HG03135 (cell line): ENCODE data around the gene SYNJ2.
"Not testable (repeated sequence)": the region's sequence is repeated elsewhere in the genome, so short reads cannot be mapped to it uniquely, and the experiment has no call there.

Source experiments
- ATAC-seq: cut with Tn5 transposase; IDR thresholded peaks from one replicate; pipeline ENCODE4 v1.9.1; 2021; ENCODE audit warnings: mild to moderate bottlenecking, moderate library complexity; ENCODE audit not compliant: unreplicated experiment

Gene SYNJ2

DNA sequence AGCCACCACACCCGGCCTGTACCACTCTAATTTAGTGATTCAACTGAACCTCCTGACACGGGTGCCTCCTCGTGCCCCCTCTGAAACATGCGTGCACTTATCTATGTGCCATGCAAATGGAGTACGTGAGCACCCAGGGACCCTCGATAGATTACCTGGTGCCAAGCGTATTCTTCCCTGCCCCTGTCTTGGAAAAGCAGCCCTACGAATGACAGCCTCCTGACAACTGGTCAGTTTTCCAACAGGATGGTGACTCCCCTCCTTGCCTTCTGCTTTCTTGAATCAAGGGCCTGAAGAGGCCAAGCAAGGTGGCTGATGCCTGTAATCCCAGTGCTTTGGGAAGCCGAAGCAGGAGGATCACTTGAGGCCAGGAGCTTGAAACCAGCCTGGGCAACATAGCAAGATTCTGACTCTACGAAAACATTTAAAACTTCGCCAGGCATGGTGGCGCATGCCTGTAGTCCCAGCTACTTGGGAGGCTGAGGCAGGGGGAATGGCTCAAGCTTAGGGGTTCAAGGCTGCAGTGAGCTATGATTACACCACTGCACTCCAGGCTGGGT, 25.4 kb upstream of the SYNJ2 start:
- no peak for ATAC-seq

DNA sequence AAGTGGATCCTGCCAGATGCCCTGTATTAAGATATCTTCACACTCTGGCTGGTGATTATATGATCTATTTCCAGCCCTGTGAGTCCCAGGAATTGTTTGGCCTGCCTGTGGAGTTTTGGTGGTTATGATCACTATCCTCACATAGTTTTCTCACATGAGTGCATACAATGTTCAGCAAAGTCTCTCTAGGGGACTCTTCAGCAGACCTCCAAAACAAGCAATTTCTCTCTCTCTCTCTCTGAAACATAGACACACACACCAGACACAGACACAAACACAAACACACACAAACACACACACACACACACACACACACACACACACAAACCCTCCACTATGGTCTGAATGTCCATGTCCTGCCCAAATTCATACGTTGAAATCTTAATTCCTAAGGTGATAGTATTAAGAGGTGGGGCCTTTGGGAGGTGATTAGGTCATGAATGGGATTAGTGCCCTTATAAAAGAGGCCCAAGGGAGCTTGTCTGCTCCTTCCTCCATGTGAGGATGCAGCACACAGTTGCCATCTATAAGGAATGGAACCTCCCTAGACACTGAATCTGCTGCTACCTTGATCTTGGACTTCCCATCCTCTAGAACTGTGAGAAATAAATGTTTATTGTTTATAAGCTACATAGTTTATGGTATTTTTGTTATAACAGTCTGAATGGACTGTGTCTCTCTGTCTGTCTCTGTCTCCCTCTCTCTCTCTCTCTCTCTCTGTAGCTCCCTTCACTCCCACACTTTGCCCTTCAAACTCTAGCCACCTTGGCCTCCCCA, 22.0 kb upstream of the SYNJ2 start:
- ATAC-seq: no peak

DNA sequence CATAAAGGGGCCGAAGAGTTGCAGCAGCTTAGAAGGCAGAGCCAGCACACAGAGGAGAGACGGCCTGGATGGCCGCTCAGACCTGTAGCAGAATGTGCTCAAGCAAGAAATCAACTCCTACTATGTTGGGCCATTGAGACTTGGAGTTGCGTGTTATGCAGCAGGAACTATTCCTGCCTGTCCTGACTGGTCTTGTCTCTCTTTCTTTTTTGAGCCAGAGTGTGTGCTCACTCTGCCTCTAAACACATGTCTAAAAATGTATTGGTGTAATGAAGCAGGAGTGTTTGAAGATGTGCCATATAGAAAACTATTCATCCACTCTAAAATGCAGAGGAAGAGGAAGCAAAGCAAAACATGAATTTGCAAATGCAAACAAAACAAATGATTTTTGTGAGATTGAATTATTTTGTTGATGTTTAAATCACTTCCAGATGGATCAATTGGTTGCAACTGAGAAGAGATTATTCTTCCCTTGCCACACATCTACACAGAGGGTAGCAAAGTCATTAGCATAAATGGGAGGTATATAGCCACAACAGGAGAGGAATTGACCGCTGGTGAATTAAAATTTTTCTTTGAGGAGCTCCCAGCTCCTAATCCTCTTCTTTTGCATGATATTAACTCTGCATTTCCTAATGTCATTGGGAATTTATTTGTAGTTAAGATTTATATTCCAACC, 20.4 kb upstream of the SYNJ2 start:
- ATAC-seq: no peak

DNA sequence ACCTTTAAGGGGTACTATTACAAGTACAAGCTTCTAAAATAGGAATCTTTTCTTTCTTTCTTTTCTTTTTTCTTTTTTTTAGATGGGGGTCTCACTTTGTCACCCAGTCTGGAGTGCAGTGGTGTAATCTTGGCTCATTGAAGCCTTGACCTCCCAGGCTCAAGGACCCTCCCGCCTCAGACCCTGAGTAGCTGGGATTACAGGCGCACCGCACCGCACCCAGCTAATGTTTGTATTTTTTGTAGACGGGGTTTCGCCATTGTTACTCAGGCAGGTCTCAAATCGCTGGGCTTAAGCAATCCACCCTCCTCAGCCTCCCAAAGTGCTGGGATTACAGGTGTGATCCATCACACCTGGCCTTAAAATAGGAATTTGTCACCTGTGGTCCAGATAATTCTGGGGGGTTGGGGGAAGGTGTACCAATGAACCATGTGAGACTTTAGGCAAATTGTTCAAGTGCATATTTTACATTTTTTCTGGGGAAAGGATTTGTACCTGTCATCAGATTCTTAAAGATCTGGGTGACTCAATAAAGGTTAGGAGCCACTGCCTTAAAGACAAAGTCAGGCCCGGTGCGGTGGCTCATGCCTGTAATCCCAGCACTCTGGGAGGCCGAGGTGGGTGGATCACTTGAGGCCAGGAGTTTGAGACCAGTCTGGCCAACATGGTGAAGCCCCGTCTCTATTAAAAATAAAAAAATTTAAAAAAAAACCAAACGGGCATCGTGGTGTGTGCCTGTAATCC, 19.7 kb upstream of the SYNJ2 start:
- no peak for ATAC-seq

DNA sequence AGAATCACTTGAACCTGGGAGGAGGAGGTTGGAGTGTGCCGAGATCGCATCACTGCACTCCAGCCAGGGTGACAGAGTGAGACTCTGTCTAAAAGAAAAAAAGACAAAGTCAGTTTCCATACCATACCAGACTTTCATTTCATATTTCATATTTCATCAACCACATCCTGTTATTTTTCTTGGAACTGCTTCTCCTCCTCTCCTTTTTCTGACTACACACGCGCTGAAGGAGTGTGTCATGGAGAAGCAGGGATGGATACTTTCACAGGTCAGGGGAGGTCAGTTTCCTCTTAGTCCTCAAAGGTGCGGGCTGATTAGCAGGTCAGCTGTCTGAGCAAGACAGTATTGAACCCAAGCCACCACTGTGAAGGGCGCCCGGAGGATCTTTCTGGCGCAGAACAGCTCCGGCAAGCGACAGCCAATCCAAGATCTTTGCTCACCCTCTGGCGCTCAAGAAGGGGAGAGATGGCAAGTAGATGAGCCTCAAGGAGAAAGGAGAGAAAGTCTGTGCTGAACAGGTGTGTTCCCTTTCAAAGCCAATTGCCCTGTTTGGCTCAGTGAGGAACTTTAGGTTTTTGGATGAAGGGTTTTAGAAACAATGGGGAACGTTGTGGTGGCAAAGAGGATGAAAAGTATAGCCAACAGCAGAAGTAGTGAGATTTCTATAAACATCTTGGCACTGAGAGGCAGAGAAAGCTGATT, 18.9 kb upstream of the SYNJ2 start:
- ATAC-seq: no peak

DNA sequence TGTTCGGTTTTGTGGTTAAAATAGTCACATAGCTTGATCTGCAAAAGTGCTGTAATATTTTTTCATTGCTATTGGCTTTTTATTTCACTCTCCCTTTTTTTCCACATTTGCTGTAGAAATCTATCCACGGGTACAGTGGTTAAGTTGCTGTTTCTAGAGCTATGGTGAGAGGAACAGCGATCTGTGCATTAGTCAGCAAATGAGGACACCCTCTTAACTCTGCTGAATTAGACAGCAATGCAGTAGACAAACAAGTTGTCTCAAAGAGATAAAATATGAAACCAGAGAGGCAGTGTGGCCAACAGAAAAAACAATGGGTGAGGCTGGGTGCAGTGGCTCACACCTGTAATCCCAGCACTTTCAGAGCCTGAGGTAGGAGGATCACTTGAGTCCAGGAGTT, 17.6 kb upstream of the SYNJ2 start:
- no peak for ATAC-seq

DNA sequence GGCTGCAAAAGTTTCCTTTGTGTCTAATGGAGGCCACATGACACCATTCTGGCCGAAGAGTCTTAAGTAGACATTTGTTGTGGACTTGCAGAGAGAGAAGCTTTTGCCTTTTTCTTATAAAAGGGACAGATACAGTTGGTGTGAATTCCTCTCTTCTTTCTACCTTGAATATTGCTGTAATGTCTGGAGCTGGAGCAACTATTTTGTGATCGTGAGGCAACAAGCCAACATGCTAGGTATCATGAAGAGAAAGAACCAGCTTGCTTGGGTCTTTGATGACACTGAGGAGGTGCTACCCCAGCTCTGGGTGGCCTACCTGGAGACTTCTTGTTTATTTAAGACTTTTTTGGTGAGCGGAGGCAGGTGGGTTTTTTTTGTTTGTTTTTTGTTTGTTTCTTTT, 16.3 kb upstream of the SYNJ2 start:
- no peak for ATAC-seq

DNA sequence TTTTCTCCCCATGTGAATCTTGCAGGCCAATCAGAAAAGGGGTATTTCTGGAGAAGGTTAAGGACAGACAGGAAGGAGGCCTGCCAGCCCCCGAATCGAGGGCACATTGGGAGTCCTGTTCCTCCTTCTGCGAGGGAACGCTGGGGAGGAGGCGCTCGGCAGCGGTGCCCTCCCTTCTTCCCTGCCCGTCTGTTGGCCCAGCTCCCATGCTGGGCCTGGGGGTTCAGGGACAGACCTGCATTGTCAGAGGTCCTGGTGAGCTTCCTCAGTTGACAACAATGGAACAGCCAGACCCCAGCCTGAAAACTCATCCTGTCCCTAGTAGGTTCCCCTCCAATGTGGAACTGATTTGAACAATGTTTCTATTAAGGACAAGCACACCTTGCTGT, 15.1 kb upstream of the SYNJ2 start:
- no peak for ATAC-seq

DNA sequence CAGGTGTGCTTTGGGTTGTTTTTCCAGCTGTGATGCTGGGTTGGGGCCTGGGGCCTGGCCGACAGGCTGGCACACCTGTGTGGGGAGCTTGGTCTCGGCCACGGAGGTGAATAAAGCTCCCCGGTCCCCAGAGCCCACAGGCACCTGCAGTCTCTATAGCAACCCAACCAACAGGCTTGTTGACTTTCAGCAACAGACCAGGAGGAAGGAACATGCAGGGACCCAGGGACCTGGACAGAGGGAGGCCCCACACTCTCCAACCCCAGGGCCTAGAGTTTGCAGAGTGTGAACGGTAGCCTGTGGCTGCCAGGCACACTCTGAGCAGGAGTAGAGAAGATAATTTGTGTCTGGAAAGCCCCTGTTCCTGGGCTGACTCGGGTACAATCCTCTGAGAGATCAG, 14.6 kb upstream of the SYNJ2 start:
- no peak for ATAC-seq

DNA sequence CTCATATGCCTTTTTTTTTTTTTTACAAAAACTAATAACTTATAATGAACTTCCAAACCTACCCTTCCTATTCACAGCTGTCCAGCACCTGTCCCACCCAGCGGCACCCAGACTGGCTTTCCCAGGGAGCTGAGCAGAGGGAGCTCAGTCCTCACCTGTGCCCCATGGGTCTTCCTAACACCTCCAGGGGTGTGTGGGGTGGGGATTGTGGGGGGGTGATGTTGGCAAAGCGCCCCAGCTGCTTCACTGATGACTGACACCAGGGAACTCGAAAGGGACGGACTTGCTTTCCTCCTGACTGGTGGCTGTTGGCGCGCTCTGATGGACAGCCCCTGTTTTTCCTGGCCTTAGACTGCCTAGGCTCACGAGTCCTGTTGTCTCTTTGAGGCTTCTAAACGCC, 14.2 kb upstream of the SYNJ2 start:
- ATAC-seq: no peak

DNA sequence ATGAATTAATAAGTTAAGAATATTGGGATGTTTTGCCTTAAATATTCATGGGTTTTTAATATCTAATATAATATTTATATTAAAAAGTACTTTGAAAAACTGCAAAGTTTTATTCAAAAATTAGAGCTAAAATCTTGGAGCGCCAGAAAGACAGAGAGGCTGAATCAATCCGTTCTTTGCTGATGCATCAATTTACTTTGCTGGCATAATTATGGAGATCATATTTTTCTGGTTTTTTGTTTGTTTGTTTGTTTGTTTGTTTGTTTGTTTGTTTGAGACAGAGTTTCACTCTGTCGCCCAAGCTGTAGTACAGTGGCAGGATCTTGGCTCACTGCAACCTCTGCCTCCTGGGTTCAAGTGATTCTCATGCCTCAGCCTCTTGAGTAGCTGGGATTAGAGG, 9.5 kb upstream of the SYNJ2 start:
- not testable (repeated sequence) for ATAC-seq

DNA sequence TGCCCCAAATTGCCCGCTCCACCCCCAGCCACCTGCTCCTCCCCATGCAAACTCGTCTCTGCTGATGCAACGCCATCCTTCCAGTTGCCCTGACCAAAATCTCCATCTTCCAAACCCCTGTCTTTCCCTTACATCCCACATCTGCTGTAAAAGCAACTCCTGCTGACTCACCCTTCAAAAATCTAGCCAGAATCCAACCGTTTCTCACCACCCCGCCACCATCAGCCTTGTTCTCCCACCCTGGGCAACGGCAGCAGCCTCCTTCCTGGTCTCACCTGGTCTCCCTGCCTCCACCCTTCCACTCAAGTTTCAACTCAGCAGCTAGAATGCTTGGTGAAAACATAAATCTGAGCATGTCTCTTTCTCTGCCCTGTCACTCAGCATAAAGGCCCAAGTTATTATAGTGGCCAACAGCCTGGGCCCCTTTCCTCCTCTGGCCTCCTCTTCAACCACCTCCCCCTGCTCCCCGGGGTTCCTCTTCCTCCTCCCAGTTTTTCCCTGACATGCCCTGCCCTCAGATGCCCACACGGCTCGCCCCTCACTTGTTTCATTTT, 7.2 kb upstream of the SYNJ2 start:
- no peak for ATAC-seq

DNA sequence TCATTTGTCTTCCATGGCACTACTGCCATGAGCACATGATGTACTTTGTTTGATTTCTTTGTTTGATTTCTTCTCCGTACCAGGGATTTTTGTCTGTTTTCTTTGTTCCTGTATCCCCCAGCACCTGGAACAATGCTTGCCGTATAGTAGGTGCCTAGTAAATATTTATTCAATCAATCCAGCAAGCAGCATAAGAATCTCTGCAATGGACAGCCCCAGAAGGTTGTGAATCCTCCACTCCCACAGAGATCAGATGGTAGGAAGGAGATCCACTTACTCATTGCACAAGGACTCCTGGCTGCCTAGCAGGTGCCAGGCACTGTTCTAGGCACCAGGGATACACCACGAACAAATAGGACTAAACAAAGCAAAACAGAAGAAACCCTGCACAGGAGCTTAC, 6.7 kb upstream of the SYNJ2 start:
- no peak for ATAC-seq

DNA sequence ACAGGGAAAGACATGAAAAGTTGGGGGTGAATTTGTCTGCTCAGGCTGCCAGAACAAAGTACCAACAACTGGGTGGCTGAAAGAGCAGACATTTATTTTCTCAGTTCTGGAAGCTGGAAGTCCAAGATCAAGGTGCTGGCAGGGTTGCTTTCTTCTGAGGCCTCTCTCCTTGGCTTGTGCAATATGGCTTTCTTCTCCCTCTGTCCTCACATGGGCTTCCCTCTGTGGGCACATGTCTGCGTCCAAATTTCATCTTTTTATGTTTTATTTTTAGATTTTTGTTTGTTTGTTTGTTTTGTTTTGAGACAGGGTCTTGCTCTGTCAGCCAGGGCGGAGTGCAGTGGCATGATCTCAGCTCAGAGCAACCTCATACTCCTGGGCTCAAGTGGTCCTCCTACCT, 6.2 kb upstream of the SYNJ2 start:
- no peak for ATAC-seq

DNA sequence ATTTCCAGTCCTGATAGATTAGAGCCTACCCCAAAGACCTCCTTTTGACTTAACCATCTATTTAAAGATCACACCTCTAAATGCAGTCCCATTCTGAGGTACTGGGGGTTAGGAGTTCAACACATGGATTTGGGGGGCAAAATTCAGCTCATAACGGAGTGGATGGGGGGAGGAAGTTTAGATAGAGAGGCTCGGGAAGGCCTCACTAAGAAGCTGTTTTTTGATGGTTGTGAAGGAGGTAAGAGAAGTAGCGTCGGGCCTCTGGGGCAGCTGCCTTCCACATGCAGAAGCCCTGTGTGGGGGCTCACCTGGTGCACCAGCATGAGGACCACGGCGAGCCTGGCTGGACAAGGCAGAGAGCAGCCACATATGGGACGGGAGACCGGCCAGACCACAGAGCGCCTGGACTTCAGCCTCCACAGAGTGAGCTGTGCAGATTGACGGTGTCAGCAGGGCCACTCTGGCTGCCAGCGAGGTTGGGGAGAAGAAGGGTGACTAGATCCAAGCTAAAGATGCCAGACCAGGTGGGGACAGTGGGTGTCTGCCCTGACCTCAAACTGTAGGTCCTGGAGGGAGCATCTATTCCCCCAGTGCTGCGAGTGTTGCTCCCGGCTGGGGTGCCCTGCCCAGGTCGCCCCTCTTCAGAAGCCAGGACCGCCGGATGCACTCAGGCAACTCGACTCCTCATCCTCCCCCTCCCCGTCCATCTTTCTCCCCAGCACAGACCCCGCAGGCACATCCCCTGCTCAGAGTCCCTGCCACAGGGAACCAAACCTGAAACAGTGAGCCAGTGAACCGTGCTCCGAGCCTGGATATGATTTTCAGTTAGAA, 5.1 kb upstream of the SYNJ2 start:
- no peak for ATAC-seq

DNA sequence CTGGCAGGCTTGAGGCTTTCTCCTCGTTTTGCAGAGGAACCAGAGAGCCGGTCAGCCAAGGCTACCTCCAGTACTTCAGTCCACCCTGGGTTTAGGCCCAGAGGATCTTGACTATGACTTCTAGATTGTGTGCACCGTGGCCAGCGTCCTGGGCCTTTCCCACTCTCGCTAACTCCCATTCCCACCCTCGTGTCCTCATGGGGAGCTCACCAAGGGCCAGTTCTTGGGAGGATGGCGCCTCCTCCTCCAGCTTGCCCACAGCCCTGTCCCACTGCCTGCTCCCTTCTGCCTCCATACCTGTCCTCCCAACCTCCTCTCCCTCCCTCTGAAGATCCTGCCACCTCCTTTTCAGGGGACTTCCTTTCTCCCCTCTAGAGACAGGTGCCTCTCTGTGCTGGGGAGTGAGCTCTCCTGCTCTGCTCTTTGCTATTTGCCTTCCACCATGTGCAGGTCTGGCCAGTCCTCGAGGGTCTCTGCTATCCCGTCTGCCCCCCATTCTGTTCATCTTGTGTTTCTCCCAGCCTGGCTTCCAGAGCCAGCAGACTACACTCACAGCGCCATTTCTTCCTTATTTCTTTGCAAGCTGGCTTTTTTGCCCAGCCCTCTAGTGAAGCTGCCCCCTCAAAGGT, 4.4 kb upstream of the SYNJ2 start:
- no peak for ATAC-seq

DNA sequence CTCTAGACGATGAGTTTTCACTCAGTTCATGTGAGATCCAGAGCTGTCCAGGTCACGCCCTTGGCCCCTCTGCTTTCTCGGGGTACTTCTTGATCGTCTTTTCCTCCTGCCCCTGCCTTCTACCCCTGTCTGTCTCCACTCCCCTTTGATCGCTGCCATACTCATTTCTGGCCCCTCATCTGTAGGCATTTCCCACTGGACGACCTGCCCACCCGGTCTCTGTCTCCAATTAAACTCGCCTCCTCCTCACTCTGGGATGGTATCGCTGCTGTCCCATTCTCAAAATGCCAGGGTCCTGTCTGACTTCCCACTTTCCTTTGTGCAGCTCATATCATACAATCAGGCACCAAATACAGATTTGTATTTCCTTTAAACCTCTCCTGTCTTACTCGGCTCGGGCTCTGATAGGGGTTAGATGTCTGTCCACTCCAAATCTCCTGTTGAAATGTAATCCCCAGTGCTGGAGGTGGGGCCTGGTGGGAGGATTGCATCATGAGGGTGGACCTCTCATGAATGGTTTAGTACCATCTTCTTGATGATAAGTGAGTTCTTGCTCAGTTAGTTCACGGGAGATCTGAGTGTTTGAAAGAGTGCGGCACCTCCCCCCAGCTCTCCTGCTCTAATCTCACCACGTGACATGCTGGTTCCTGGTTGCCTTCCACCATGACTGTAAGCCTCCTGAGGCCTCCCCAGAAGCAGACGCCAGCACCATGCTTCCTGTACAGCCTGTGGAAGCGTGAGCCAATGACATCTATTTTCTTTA, 3.5 kb upstream of the SYNJ2 start:
- ATAC-seq: no peak

DNA sequence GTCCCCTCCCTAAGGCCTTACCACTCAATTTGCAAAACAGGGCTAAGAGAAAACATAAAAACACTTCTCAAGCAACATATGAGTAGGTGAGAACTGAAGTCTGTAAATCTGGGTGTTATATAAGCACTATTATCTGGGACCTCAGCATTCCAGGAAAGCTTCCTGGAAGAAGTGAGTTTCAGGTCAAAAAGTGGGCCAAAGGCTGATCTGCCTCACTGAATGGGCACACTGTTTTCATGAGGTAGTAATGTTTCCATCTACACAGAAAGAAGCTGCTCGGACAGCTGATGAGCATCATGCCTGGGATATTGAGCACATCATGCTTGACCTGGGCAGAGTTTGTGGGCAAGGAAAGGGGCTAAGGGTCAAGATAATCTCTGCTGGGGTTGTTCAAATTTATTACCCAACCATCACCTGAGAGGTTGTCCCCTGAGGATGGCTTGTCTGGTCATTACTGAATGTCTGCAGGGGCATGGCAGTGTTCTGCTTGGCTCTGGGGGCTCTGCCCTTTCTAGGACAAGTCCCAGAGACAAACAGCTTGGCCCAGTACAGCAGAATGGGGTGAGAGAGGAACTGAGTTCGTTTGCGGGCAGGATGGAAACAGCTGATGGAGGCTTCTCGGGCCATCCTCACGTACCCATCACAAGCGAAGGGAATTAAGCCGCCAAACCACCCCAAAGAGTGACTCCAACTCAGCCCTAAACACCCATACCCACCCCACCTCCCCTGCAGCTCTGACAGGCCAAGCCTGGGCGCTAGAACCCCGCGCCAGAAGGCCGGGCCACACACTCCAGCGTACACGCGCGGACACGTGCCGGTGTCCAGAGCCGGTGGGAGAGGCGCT, 1.2 kb upstream of the SYNJ2 start:
- ATAC-seq: no peak
